Glomerular visceral epithelial cell (primary cell): ENCODE results near the gene RGL4.

Source experiments
- DNase-seq: peaks from one replicate; pipeline ENCODE4 v3.0.0-alpha.2; 2016; ENCODE audit errors: extremely low spot score

The RGL4 gene

GRCh38 chr22:23681026-23681809, 9.6 kb upstream of the RGL4 start:
- DNase-seq: no peak

- no peak for DNase-seq
Measured at GRCh38 chr22:23682077-23682476, 8.7 kb upstream of the RGL4 start.

- no peak for DNase-seq
Measured at GRCh38 chr22:23682827-23683355, 7.9 kb upstream of the RGL4 start.

GRCh38 chr22:23683545-23683944, 7.3 kb upstream of the RGL4 start:
- DNase-seq: no peak

GRCh38 chr22:23684026-23684425, 6.8 kb upstream of the RGL4 start:
- DNase-seq: no peak

- DNase-seq: no peak
Measured at GRCh38 chr22:23684561-23685031, 6.2 kb upstream of the RGL4 start.

- no peak for DNase-seq
Measured at GRCh38 chr22:23685205-23685784, 5.5 kb upstream of the RGL4 start.

GRCh38 chr22:23686416-23687024, 4.3 kb upstream of the RGL4 start:
- DNase-seq: no peak

- no peak for DNase-seq
Measured at GRCh38 chr22:23688121-23688520, 2.7 kb upstream of the RGL4 start.

GRCh38 chr22:23688571-23688970, 2.2 kb upstream of the RGL4 start:
- DNase-seq: no peak

GRCh38 chr22:23689414-23689813, 1.4 kb upstream of the RGL4 start:
- DNase-seq: no peak

GRCh38 chr22:23691748-23692423, 1.1 kb downstream of the RGL4 start:
- no peak for DNase-seq

- no peak for DNase-seq
Measured at GRCh38 chr22:23692598-23693291, 1.9 kb downstream of the RGL4 start.

- DNase-seq: no peak
Measured at GRCh38 chr22:23693979-23694680, 3.3 kb downstream of the RGL4 start.

- no peak for DNase-seq
Measured at GRCh38 chr22:23695141-23695540, 4.3 kb downstream of the RGL4 start.

- no peak for DNase-seq
Measured at GRCh38 chr22:23695571-23696325, 4.9 kb downstream of the RGL4 start.

GRCh38 chr22:23696326-23696851, 5.6 kb downstream of the RGL4 start:
- DNase-seq: no peak

- DNase-seq: no peak
Measured at GRCh38 chr22:23697031-23697970, 6.5 kb downstream of the RGL4 start.

- no peak for DNase-seq
Measured at GRCh38 chr22:23698094-23698493, 7.3 kb downstream of the RGL4 start.
